MM.1S (cell line): ENCODE data around the gene CSH2.

Experiments
- DNase-seq: peaks from one replicate; pipeline ENCODE4 v3.0.0-alpha.2; 2015
- H2AFZ ChIP-seq: fragments of 300-600 bp; sonication (generic); 2 replicates; pipeline ENCODE4 v1.6.0; 2016; ENCODE audit warnings: antibody characterized with exemption, low read length
- H3F3A ChIP-seq: fragments of 300-600 bp; sonication (generic); 2 replicates; pipeline ENCODE4 v1.6.1; 2016; ENCODE audit warnings: mild to moderate bottlenecking, antibody characterized with exemption, low read length, moderate library complexity, mixed read lengths; ENCODE audit not compliant: insufficient read depth
- H3K27ac ChIP-seq: fragments of 300-600 bp; sonication (generic); 2 replicates; pipeline ENCODE4 v1.5.1; 2016; ENCODE audit warnings: mild to moderate bottlenecking, low read length
- H3K27me3 ChIP-seq: fragments of 300-600 bp; sonication (generic); replicated peaks from 2 replicates; pipeline ENCODE4 v1.6.0; 2016; ENCODE audit warnings: low read length; ENCODE audit not compliant: insufficient read depth
- H3K36me3 ChIP-seq: fragments of 300-600 bp; sonication (generic); replicated peaks from 2 replicates; pipeline ENCODE4 v1.6.1; 2016; ENCODE audit warnings: mild to moderate bottlenecking, low read length, mixed read lengths; ENCODE audit not compliant: insufficient read depth
- H3K4me1 ChIP-seq: fragments of 300-600 bp; sonication (generic); 2 replicates; pipeline ENCODE4 v1.6.1; 2016; ENCODE audit warnings: low read length, mixed read lengths
- H3K4me2 ChIP-seq: fragments of 300-600 bp; sonication (generic); 2 replicates; pipeline ENCODE4 v1.6.0; 2016; ENCODE audit warnings: low read depth, low read length
- H3K4me3 ChIP-seq: fragments of 300-600 bp; sonication (generic); 2 replicates; pipeline ENCODE4 v1.5.1; 2016; ENCODE audit warnings: low read length, mixed read lengths
- H3K79me2 ChIP-seq: fragments of 300-600 bp; sonication (generic); 2 replicates; pipeline ENCODE4 v1.6.1; 2016; ENCODE audit warnings: mixed run types, low read length, mixed read lengths
- H3K9ac ChIP-seq: fragments of 300-600 bp; sonication (generic); 2 replicates; pipeline ENCODE4 v1.6.1; 2016; ENCODE audit warnings: low read length, mixed read lengths
- H3K9me2 ChIP-seq: fragments of 300-600 bp; sonication (generic); replicated peaks from 2 replicates; pipeline ENCODE4 v1.6.1; 2016; ENCODE audit warnings: mild to moderate bottlenecking, low read length, mixed read lengths; ENCODE audit not compliant: insufficient read depth
- H3K9me3 ChIP-seq: fragments of 300-600 bp; sonication (generic); replicated peaks from 2 replicates; pipeline ENCODE4 v1.6.1; 2016; ENCODE audit warnings: mild to moderate bottlenecking, low read length, mixed read lengths; ENCODE audit not compliant: insufficient read depth
- H4K20me1 ChIP-seq: fragments of 300-600 bp; sonication (generic); 2 replicates; pipeline ENCODE4 v1.6.1; 2016; ENCODE audit warnings: mild to moderate bottlenecking, low read length, moderate library complexity, mixed read lengths; ENCODE audit not compliant: insufficient read depth
- EZH2 ChIP-seq: fragments of 300-600 bp; sonication (generic); optimal IDR thresholded peaks from 2 replicates; pipeline ENCODE3; 2017; ENCODE audit warnings: low read depth, mild to moderate bottlenecking, antibody characterized with exemption, low read length, mixed read lengths
- EZH2phosphoT487 ChIP-seq: fragments of 300-600 bp; sonication (generic); IDR thresholded peaks from 2 replicates; pipeline ENCODE4 v1.6.1; 2018; ENCODE audit warnings: antibody characterized with exemption, low read length
- TF ChIP-seq, protein P1 (sequence below): fragments of 300-600 bp; sonication (generic); IDR thresholded peaks from 2 replicates; pipeline ENCODE4 v1.5.1; 2016; ENCODE audit warnings: antibody characterized with exemption, low read length, mixed read lengths

CSH2 gene

DNA sequence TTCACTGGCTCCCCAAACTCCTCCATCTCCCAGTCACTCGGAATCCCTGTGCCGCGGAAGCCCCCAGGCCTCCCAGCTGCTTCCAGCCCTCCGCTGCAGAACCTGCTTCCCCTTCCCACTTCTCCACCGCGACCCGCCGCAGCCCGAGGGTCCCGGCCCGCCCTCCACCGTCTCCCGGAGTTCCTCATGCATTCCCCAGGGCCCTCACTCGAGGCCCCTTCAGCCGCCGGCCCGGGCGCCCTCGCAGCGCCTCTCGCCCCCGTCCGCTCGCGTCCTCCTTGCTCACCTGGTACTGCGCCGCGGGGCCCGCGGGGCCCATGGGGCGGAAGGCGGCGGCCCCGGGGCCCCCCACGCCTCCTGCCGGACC, 31.3 kb downstream of the CSH2 start:
- peaks cover 15% of the 10 kb centered on the region for H3F3A ChIP-seq
- H3K4me3 ChIP-seq: peak overlapping the region; percentile 81
- peaks cover 22% of the 10 kb centered on the region for H3K4me1 ChIP-seq
- peak overlapping the region; percentile 0; the same call in 1 of the 2 replicates for H3K27ac ChIP-seq
- H3K9me3 ChIP-seq: no peaks in the 10 kb centered on the region
- no peak for DNase-seq
- peaks cover 51% of the 10 kb centered on the region for H3K79me2 ChIP-seq
- peak overlapping the region; percentile 46; the same call in 1 of the 2 replicates for H2AFZ ChIP-seq
- no peaks in the 10 kb centered on the region; the same call in 1 of the 2 replicates for H4K20me1 ChIP-seq
- no peaks in the 10 kb centered on the region for H3K9me2 ChIP-seq
- TF ChIP-seq, protein P1, sequence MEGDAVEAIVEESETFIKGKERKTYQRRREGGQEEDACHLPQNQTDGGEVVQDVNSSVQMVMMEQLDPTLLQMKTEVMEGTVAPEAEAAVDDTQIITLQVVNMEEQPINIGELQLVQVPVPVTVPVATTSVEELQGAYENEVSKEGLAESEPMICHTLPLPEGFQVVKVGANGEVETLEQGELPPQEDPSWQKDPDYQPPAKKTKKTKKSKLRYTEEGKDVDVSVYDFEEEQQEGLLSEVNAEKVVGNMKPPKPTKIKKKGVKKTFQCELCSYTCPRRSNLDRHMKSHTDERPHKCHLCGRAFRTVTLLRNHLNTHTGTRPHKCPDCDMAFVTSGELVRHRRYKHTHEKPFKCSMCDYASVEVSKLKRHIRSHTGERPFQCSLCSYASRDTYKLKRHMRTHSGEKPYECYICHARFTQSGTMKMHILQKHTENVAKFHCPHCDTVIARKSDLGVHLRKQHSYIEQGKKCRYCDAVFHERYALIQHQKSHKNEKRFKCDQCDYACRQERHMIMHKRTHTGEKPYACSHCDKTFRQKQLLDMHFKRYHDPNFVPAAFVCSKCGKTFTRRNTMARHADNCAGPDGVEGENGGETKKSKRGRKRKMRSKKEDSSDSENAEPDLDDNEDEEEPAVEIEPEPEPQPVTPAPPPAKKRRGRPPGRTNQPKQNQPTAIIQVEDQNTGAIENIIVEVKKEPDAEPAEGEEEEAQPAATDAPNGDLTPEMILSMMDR: no peak
- TF ChIP-seq EZH2phosphoT487: no peak
- TF ChIP-seq EZH2: no peak
- H3K27me3 ChIP-seq: no peaks in the 10 kb centered on the region
- no peaks in the 10 kb centered on the region for H3K36me3 ChIP-seq
- peak overlapping the region; percentile 91; the same call in 1 of the 2 replicates for H3K4me2 ChIP-seq
- H3K9ac ChIP-seq: peak overlapping the region; percentile 70

DNA sequence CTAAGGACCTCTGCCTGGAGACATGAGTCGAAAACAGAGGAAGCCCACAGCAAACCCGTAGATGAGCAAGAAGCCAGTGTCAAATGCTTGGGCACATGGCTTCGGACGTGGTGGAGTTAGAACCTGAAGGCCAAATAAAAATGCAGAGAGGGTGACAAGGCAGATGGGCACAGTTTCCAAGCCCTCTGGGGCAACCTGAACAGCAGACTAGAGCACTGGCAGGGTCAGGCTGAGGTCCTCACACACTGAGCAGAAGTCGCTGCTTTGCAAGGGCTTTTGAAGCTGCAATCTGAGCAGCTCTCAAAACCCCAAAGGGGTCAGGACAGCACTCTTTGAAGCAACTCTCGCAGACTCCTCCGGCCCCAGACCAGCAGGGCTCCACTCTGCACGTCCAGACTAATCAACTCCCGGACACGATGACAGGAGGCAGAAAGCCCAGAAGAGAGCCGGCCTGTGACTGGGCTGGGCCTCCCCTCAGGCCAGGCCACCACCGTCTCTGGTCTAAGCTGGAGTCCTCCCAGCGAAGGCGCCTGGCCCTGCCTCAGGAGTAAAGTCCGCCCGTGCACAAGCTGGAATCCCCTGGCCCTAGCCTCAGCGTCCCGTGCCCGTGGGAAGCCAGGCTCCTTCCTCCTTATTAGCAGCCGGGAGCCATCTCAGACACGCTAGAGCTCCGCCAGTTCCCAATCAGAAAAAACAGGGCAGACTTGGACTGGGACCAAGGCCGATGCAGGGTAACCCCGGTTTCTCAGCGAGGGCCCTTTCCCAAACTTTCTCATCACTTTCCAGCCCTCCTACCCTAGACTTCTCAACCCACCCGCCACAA, 31.9 kb downstream of the CSH2 start:
- H3K9me3 ChIP-seq: no peaks in the 10 kb centered on the region
- H3K36me3 ChIP-seq: no peaks in the 10 kb centered on the region
- DNase-seq: peak; percentile 42
- no peaks in the 10 kb centered on the region; the same call in 1 of the 2 replicates for H4K20me1 ChIP-seq
- H3K27me3 ChIP-seq: no peaks in the 10 kb centered on the region
- peak overlapping the region; percentile 81 for H3K4me3 ChIP-seq
- no peaks in the 10 kb centered on the region for H3K9me2 ChIP-seq
- peaks cover 57% of the 10 kb centered on the region for H3K79me2 ChIP-seq
- no peak overlapping the region; the same call in 1 of the 2 replicates for H2AFZ ChIP-seq
- H3K4me1 ChIP-seq: peaks cover 22% of the 10 kb centered on the region
- peak overlapping the region; percentile 22; the same call in 1 of the 2 replicates for H3K27ac ChIP-seq
- H3K9ac ChIP-seq: peak overlapping the region; percentile 70
- TF ChIP-seq, protein P1: no peak
- TF ChIP-seq EZH2 (no peak), EZH2phosphoT487 (no peak)
- H3K4me2 ChIP-seq: peak overlapping the region; percentile 91
- H3F3A ChIP-seq: peaks cover 15% of the 10 kb centered on the region

DNA sequence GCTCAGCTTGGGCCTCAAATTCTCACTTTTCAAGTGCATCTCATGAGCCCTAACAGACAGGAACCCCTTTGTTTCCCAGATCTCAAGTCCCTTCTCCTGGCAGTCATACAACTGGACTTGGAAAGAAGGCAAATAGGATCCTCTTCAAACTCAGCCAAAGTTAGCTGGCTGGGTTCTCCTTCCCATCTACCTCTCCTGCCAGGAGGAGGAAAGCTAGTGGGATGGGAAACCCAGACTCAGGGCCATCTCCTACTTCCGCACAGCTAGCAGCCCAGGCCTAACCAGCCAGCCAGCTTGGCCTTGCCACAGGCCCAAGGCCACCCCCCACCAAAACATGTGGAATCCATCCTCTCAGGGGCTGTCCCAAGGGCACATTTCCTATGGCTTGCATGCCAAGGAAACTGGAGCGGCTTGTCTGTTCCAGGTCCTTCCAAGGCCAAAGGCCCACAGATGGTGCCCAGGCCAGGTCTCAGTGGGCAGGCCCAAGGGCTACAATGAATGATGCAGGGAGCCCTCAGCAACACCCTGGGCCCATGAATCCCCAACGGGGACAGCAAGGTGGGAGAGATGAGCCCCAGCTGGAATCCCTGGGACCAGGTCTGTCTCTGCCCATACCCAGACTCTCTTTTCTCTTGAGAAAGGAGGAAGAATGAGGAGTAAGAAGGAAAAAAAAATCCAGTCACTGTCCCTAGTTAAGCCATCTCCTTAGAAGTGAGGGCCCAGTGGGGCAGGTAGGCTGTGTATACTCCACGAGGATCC, 32.7 kb downstream of the CSH2 start:
- no peak for TF ChIP-seq EZH2phosphoT487
- no peak for TF ChIP-seq EZH2
- TF ChIP-seq, protein P1: no peak
- H3K36me3 ChIP-seq: no peaks in the 10 kb centered on the region
- peak overlapping the region; percentile 81 for H3K4me3 ChIP-seq
- peak overlapping the region; percentile 91 for H3K4me2 ChIP-seq
- H4K20me1 ChIP-seq: no peaks in the 10 kb centered on the region; the same call in 1 of the 2 replicates
- H3K9me2 ChIP-seq: no peaks in the 10 kb centered on the region
- H3K9me3 ChIP-seq: no peaks in the 10 kb centered on the region
- H3F3A ChIP-seq: peaks cover 15% of the 10 kb centered on the region
- H3K9ac ChIP-seq: peak overlapping the region; percentile 70; the same call in 1 of the 2 replicates
- H3K27me3 ChIP-seq: no peaks in the 10 kb centered on the region
- peak overlapping the region; percentile 22; the same call in 1 of the 2 replicates for H3K27ac ChIP-seq
- peaks cover 22% of the 10 kb centered on the region for H3K4me1 ChIP-seq
- peaks cover 61% of the 10 kb centered on the region for H3K79me2 ChIP-seq
- no peak overlapping the region for H2AFZ ChIP-seq
- DNase-seq: no peak
